IPS DF 6.9 (cell line): ENCODE measurements around the gene RMI1.

ENCODE experiments used
- DNase-seq: peaks from one replicate; pipeline ENCODE4 v3.0.0-alpha.2; 2013; ENCODE audit warnings: low read depth, low spot score
- H3K27ac ChIP-seq: one replicate; pipeline ENCODE4 v1.5.1; 2013; ENCODE audit warnings: low read length, control low read depth
- H3K27me3 ChIP-seq: 2 replicates; pipeline ENCODE4 v1.6.1; 2013; ENCODE audit warnings: mild to moderate bottlenecking, low read length; ENCODE audit not compliant: control insufficient read depth, insufficient read depth
- H3K36me3 ChIP-seq: 2 replicates; pipeline ENCODE4 v1.6.1; 2013; ENCODE audit warnings: low read length; ENCODE audit not compliant: control insufficient read depth, insufficient read depth
- H3K4me1 ChIP-seq: 2 replicates; pipeline ENCODE4 v1.6.1; 2013; ENCODE audit warnings: low read length; ENCODE audit not compliant: control insufficient read depth, insufficient read depth
- H3K4me3 ChIP-seq: 2 replicates; pipeline ENCODE4 v1.5.1; 2013; ENCODE audit warnings: mild to moderate bottlenecking, low read length
- H3K9me3 ChIP-seq: 2 replicates; pipeline ENCODE4 v1.6.1; 2013; ENCODE audit warnings: low read length, inconsistent platforms; ENCODE audit not compliant: control insufficient read depth, insufficient read depth
- WGBS: extraction: QIAGEN DNeasy Blood & Tissue Kit; methylation state at CpG from one replicate; pipeline ENCODE4 v1.1.7; 2013; ENCODE audit warnings: mixed read lengths, missing lambda C conversion rate; ENCODE audit not compliant: insufficient read length, insufficient coverage; 5-methylcytosine and 5-hydroxymethylcytosine counted together

The RMI1 gene

DNA sequence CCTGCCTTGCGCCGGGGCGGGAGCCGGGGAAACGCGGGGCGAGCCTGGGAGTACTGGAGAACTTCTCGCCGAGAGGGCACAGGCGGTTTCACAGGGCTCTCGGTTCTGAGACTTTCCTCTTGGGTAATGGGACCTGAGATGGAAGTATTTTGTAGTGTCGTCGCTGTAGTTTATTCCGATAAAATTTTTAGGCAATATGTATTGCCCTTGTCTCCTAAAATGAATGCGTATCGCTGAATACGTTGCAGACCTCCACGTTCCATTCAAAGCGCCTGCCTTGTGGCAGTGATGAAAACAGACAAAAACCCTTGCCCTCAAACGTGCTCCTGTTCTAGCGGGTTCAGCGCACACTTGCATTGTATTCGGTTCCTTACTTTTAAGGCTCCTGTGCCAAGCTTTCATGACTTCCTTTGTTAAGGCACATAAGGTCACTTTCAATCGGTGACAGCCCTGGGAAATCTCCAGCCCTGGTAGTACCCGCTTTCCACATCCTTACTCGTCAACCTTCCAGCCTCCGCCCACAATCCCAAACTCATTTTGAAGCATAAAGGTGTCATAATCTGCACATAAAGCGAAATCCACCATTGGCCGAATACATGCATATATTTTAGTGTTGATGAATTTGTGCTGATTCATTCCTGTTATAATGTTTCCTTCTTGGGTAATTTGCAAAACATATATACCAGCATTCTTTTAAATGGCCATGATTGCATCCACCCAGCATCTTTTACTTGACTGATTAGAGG lies 694 bp downstream of the RMI1 start:
- no peaks in the 10 kb centered on the region for H3K9me3 ChIP-seq
- H3K4me3 ChIP-seq: peak overlapping the region; percentile 95
- H3K4me1 ChIP-seq: no peaks in the 10 kb centered on the region
- WGBS: no CpG with 5 or more reads among the region's 29 CpGs
- H3K36me3 ChIP-seq: peaks cover 2% of the 10 kb centered on the region; the same call in 1 of the 2 replicates
- DNase-seq: no peak
- no peak overlapping the region for H3K27ac ChIP-seq
- H3K27me3 ChIP-seq: no peaks in the 10 kb centered on the region

DNA sequence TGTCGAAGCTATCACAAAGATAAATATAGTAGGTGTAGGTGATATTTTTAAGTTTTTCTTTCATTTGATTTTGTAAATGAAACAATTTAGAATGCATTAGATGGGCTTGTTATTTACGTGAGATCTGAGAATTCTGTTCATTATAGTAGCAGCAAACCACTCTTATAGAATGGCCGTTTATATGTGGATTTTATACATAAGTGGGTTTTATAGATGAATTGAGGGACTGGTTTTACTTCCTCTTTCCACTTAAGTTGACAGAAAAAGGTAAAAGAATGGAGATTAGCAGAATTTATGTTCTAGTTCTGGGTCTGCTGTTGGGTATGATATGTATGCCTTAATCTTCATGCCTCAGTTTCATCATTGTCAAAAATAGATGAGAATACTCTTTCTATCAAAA lies 5.6 kb downstream of the RMI1 start:
- Histone ChIP-seq H3K4me3 (no peak overlapping the region), H3K9me3 (no peaks in the 10 kb centered on the region), H3K4me1 (no peaks in the 10 kb centered on the region), H3K36me3 (no peaks in the 10 kb centered on the region), H3K27ac (no peak overlapping the region), H3K27me3 (no peaks in the 10 kb centered on the region)
- no CpG with 5 or more reads among the region's 3 CpGs for WGBS
- DNase-seq: no peak

DNA sequence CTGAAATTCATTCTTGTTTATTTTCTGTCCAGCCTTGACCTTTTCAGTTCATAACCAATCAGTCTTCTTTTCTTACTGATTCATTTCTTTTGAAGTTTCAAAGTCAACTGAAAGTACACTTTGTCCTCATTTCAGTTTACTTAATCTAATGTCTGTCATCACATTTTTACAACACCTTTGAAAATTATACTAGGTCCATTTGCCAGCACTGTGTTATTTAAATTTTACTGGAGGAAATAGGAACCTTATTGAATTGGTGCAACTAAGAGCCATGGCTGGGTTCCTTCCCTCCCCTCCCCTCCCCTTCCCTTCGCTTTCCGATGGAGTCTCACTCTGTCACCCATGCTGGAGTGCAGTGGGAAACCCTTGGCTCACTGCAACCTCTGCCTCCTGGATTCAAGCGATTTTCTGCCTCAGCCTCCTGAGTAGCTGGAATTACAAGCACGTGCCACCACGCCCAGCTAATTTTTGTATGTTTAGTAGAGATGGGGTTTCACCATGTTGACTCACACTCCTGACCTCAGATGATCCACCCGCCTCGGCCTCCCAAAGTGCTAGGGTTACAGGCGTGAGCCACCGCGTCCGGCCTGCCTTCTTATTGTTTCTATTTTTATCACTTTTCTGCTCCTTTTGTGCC lies 6.3 kb downstream of the RMI1 start:
- no peaks in the 10 kb centered on the region for H3K9me3 ChIP-seq
- no peaks in the 10 kb centered on the region for H3K36me3 ChIP-seq
- H3K4me3 ChIP-seq: no peak overlapping the region
- no CpG with 5 or more reads among the region's 11 CpGs for WGBS
- H3K27me3 ChIP-seq: no peaks in the 10 kb centered on the region
- no peak for DNase-seq
- H3K27ac ChIP-seq: no peak overlapping the region
- no peaks in the 10 kb centered on the region for H3K4me1 ChIP-seq

- H3K27me3 ChIP-seq: no peaks in the 10 kb centered on the region
- no CpG with 5 or more reads among the region's 1 CpG for WGBS
- no peak overlapping the region for H3K4me3 ChIP-seq
- H3K27ac ChIP-seq: no peak overlapping the region
- no peaks in the 10 kb centered on the region for H3K9me3 ChIP-seq
- no peaks in the 10 kb centered on the region for H3K4me1 ChIP-seq
- no peaks in the 10 kb centered on the region for H3K36me3 ChIP-seq
- no peak for DNase-seq
These were observed 6.8 kb downstream of the RMI1 start for GRCh38 chr9:83987402-83987791.

DNA sequence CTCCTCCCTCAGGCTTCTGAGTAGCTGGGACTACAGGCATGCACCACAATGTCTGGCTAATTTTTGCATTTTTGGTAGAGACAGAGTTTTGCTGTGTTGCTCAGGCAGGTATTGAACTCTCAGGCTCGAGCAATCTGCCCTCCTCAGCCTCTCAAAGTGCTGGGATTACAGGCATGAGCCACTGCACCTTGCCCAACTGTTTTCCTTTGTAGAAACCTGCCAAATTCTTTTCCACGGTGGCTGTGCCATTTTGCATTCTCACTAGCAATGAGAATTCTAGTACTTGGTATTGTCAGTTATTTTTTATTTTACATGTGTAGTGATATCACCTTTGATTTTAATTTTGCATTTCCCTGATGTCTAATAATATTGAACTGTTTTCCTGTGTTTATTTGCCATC lies 7.8 kb downstream of the RMI1 start:
- H3K36me3 ChIP-seq: no peaks in the 10 kb centered on the region
- H3K27ac ChIP-seq: no peak overlapping the region
- DNase-seq: no peak
- WGBS: no CpG with 5 or more reads among the region's 2 CpGs
- no peak overlapping the region for H3K4me3 ChIP-seq
- H3K9me3 ChIP-seq: no peaks in the 10 kb centered on the region
- H3K4me1 ChIP-seq: no peaks in the 10 kb centered on the region
- H3K27me3 ChIP-seq: no peaks in the 10 kb centered on the region

DNA sequence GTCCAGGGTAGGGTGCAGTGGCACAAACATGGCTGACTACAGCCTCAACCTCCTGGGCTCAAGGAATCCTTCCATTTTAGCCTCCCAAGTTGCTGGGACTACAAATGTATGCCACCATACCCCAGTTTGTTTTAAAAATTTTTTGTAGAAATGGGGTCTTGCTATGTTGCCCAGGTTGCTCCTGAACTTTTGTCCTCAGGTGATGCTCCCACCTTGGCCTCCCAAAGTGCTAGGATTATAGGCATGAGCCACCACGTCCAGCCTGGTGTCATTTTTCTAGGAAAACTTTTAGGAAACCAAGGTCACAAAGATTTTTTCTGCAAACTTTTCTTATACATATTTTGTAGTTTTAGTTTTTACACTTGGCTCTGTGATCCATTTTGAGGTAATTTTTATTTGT lies 10.8 kb downstream of the RMI1 start:
- WGBS: no CpG with 5 or more reads among the region's 1 CpG
- Histone ChIP-seq H3K27ac (no peak overlapping the region), H3K4me3 (no peak overlapping the region), H3K36me3 (no peaks in the 10 kb centered on the region), H3K27me3 (no peaks in the 10 kb centered on the region), H3K9me3 (no peaks in the 10 kb centered on the region), H3K4me1 (no peaks in the 10 kb centered on the region)
- no peak for DNase-seq

GRCh38 chr9:83992407-83992806 lies 11.8 kb downstream of the RMI1 start:
- Histone ChIP-seq H3K4me1 (no peaks in the 10 kb centered on the region), H3K27ac (no peak overlapping the region), H3K27me3 (no peaks in the 10 kb centered on the region), H3K36me3 (no peaks in the 10 kb centered on the region), H3K9me3 (no peaks in the 10 kb centered on the region), H3K4me3 (no peak overlapping the region)
- no peak for DNase-seq
- WGBS: no CpG with 5 or more reads among the region's 1 CpG

- DNase-seq: no peak
- Histone ChIP-seq H3K4me3 (no peak overlapping the region), H3K4me1 (no peaks in the 10 kb centered on the region), H3K9me3 (no peaks in the 10 kb centered on the region), H3K27ac (no peak overlapping the region), H3K36me3 (no peaks in the 10 kb centered on the region), H3K27me3 (no peaks in the 10 kb centered on the region)
These were observed 12.3 kb downstream of the RMI1 start for GRCh38 chr9:83992901-83993300.

DNA sequence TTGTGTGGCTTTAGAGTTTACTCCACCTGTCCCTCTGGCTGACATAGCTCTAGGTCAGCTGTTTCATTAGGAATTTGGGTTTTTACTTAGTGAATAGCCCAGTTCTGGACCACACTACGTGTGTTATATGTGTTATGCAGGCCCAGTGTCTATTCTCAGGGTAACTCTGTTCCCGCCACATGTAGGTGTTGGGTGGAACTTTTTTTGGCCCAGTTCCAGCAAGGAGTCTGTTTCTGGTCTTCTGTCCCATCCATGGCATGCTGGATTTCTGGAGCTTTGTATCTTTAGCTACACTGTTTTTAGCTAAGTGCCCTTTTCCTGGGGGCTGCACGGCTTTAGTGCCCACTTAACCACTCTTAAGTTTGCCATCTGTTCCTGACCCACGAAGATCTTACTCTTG lies 15.5 kb downstream of the RMI1 start:
- Histone ChIP-seq H3K27me3 (no peaks in the 10 kb centered on the region), H3K27ac (no peak overlapping the region), H3K36me3 (peaks cover under 1% of the 10 kb centered on the region; the same call in 1 of the 2 replicates), H3K4me1 (no peaks in the 10 kb centered on the region), H3K4me3 (no peak overlapping the region), H3K9me3 (no peaks in the 10 kb centered on the region)
- no peak for DNase-seq
- whole genome bisulfite sequencing: no CpG with 5 or more reads among the region's 4 CpGs

DNA sequence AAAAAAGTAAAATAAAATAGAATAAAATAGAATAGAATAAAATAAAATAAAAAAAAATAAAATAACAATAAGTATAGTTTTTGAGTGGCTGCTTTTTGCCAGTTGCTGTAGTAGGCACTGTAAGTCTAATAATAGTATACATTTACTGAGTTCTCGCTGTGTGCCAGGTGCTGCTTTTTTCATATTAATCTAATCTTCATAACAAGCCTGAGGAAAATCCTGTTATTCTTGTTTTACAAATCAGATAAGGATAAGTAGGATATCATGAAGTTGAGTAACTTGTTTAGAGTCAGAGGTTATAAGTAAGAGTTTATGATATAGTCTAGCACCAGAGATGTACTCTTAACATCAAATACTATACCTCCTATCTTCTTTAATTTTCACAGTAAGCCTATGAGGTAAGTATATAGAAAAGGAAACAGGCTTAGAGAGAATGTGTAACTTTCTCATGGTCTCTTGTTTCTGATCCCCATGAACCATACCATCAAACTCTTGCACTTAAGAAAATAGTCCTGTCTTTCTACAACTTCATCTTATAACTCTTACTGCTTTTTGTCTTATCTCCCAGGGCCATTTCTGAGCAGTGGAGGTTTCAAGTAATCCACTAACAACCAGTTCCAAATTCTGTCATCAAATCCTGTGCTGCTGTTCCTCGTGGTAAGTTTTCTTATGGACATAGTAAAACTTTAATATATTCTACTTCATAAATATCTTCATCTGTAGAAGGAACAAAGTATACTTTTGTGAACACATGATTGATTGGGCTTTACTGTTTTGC lies 18.7 kb downstream of the RMI1 start:
- DNase-seq: no peak
- Histone ChIP-seq H3K9me3 (no peaks in the 10 kb centered on the region), H3K27ac (no peak overlapping the region), H3K36me3 (peaks cover 3% of the 10 kb centered on the region; the same call in 1 of the 2 replicates), H3K27me3 (no peaks in the 10 kb centered on the region), H3K4me1 (no peaks in the 10 kb centered on the region), H3K4me3 (no peak overlapping the region)
- WGBS: no CpG with 5 or more reads among the region's 2 CpGs
